ENCODE data around the gene ARMC6. TPM values are rescaled to one million over a fixed set of nuclear protein-coding genes. Genes with fewer than 3 reads are reported as not detected.

The ARMC6 gene
- total RNA-seq, 1 experiment from 2014 or later, result 66.5 TPM

DNA sequence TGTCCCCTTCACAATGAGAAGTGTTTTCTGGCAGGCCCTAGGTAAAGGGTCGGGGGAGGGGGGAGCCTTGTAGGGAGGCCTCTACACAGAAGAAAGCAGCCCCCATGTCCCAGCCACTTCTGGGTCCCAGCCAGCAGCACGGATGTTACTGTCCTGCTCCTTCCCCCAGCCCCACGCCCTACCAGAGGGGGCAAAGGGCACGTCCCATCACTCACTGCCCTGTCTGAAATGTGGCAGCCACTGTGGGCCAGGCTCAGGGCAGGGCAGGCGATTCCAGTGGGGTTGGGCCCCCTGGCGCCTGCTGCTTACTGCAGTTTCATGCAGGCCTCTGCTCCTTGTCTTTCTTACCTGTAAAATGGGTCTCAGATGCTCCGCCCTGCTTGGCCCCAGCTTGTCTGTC is 24.3 kb downstream of the ARMC6 start:
- H3K9ac ChIP-seq (ENCODE audit: extremely low read depth, insufficient read length, low read length), result no peak overlapping the region
- no peaks in the 10 kb centered on the region for H3K79me2 ChIP-seq (ENCODE audit: insufficient read depth, low read length)
- H3K9me3 ChIP-seq (ENCODE audit: control insufficient read depth, low read depth, low read length), result no peaks in the 10 kb centered on the region
- no peak for DNase-seq
- H3K36me3 Mint-ChIP-seq (ENCODE audit: insufficient read depth in 1 of 3, low read depth in 3 of 3), result peaks cover 28 to 71% (median 50%) of the 10 kb centered on the region in 3 experiments
- no peak overlapping the region for H3K56ac ChIP-seq (ENCODE audit: insufficient read length, low read depth, low read length)
- H3K23ac ChIP-seq (ENCODE audit: insufficient read length, low read depth, low read length), result no peak overlapping the region
- H3K9me3 Mint-ChIP-seq, result no peaks in the 10 kb centered on the region; a peak in 1 of 5 replicates
- no peak overlapping the region for H4K8ac ChIP-seq (replicated peaks; ENCODE audit: insufficient read length, low read depth, low read length)
- no CpG with 5 or more reads among the region's 7 CpGs for WGBS (ENCODE audit: extremely low coverage, insufficient read length, low lambda C conversion rate)
- H2BK5ac ChIP-seq (ENCODE audit: insufficient read length, low read length), result no peak overlapping the region
- no peaks in the 10 kb centered on the region; the same call in 1 of the 2 replicates for H3K27me3 ChIP-seq (ENCODE audit: insufficient read depth, low read length)
- H3K27ac ChIP-seq (ENCODE audit: insufficient read length, low read depth, low read length), result no peak overlapping the region
- H3K4me1 Mint-ChIP-seq, result peaks cover 5% of the 10 kb centered on the region in 2 experiments
- no peak overlapping the region for H3K4me2 ChIP-seq (ENCODE audit: insufficient read depth, insufficient read length, low read length)
- H3K23me2 ChIP-seq (ENCODE audit: insufficient read length, low read depth, low read length, poor library complexity, severe bottlenecking), result no peaks in the 10 kb centered on the region
- no peak overlapping the region for H2BK20ac ChIP-seq (ENCODE audit: low read depth, low read length, poor library complexity, severe bottlenecking)
- no peaks in the 10 kb centered on the region for H4K20me1 ChIP-seq (ENCODE audit: control insufficient read depth, insufficient read depth, insufficient read length)
- peaks cover 2% of the 10 kb centered on the region; the same call in 1 of the 2 replicates for H3K27me3 Mint-ChIP-seq (ENCODE audit: low read depth)
- no peak overlapping the region for H2BK15ac ChIP-seq (ENCODE audit: low read depth, low read length)
- no peak for TF ChIP-seq CTCF (conservative IDR thresholded peaks at IDR 0.05)
- H2BK12ac ChIP-seq (ENCODE audit: insufficient read length, low read depth, low read length), result no peak overlapping the region
- H3K14ac ChIP-seq (ENCODE audit: insufficient read depth, low read length), result no peak overlapping the region
- no peak overlapping the region for H2AK5ac ChIP-seq (ENCODE audit: insufficient read length, low read length)
- H3K18ac ChIP-seq (ENCODE audit: insufficient read length, low read depth, low read length), result no peak overlapping the region
- no peak overlapping the region for H3K4ac ChIP-seq (ENCODE audit: low read depth, low read length)
- no peak overlapping the region for H4K91ac ChIP-seq (ENCODE audit: insufficient read length, low read depth, low read length)
- no peak overlapping the region for H4K5ac ChIP-seq (ENCODE audit: insufficient read length, low read depth, low read length)
- no peak overlapping the region for H3K4me3 Mint-ChIP-seq
- H3T11ph ChIP-seq (ENCODE audit: low read length), result no peak overlapping the region
- no peak overlapping the region for H2AFZ ChIP-seq (ENCODE audit: low read length)
- no peak overlapping the region for H2BK120ac ChIP-seq (ENCODE audit: low read depth, low read length, poor library complexity, severe bottlenecking)
- no peak overlapping the region for H3K27ac Mint-ChIP-seq
- no peaks in the 10 kb centered on the region for H3K79me1 ChIP-seq (ENCODE audit: insufficient read depth, low read depth, low read length, poor library complexity, severe bottlenecking)
- no peaks in the 10 kb centered on the region for H3K4me1 ChIP-seq (ENCODE audit: insufficient read depth, low read length)
